A673 (cell line): ENCODE measurements around the gene CDC42EP5. TPM values are rescaled to one million over a fixed set of nuclear protein-coding genes. Genes with fewer than 3 reads are reported as not detected.

Experiments
- BruUV-seq: library from RNA; stranded (reverse); fragments of 400-500 nt; replicated peaks from 2 replicates; lab custom pipeline; 2021; lab: Mats Ljungman, UMichigan
- CTCF ChIA-PET: fragments of 300-600 bp; sonication (Branson Sonifier 250); formaldehyde crosslinking; loops from one replicate; lab custom pipeline; 2022; ENCODE audit warnings: antibody characterized with exemption; lab: Charles Lee
- POLR2A ChIA-PET: fragments of 300-600 bp; sonication (Branson Sonifier 250); formaldehyde crosslinking; loops from one replicate; lab custom pipeline; 2022; ENCODE audit warnings: antibody characterized with exemption; ENCODE audit not compliant: low non-redundant PET; lab: Charles Lee
- DNase-seq: peaks from one replicate; pipeline ENCODE4 v3.0.0-alpha.2; 2015; ENCODE audit warnings: low spot score
- H3K27ac ChIP-seq: fragments of 200-600 bp; sonication (generic); 2 replicates; pipeline ENCODE4 v1.5.1; 2016; ENCODE audit warnings: mixed run types, low read depth, mild to moderate bottlenecking, mixed read lengths, antibody characterized with exemption, low read length; ENCODE audit not compliant: poor library complexity, severe bottlenecking
- H3K27me3 ChIP-seq: fragments of 200-600 bp; sonication (generic); replicated peaks from 2 replicates; pipeline ENCODE4 v1.6.1; 2017; ENCODE audit warnings: mixed run types, low read depth, mild to moderate bottlenecking, mixed read lengths, antibody characterized with exemption, low read length; ENCODE audit not compliant: insufficient read depth, poor library complexity
- H3K36me3 ChIP-seq: fragments of 200-600 bp; sonication (generic); 2 replicates; pipeline ENCODE4 v1.6.1; 2016; ENCODE audit warnings: mixed run types, mild to moderate bottlenecking, mixed read lengths, antibody characterized with exemption, low read length; ENCODE audit not compliant: insufficient read depth, poor library complexity, severe bottlenecking
- H3K4me1 ChIP-seq: fragments of 200-600 bp; sonication (generic); 2 replicates; pipeline ENCODE4 v1.6.1; 2017; ENCODE audit warnings: mixed run types, mild to moderate bottlenecking, mixed read lengths, antibody characterized with exemption, low read length; ENCODE audit not compliant: insufficient read depth, poor library complexity, severe bottlenecking
- H3K4me3 ChIP-seq: fragments of 200-600 bp; sonication (generic); 2 replicates; pipeline ENCODE4 v1.5.1; 2016; ENCODE audit warnings: low read depth, mixed run types, mild to moderate bottlenecking, mixed read lengths, low read length; ENCODE audit not compliant: poor library complexity, severe bottlenecking
- H3K9me3 ChIP-seq: fragments of 200-600 bp; sonication (generic); 2 replicates; pipeline ENCODE4 v1.6.1; 2016; ENCODE audit warnings: mixed run types, low read depth, mild to moderate bottlenecking, mixed read lengths, antibody characterized with exemption, low read length; ENCODE audit not compliant: poor library complexity, severe bottlenecking
- EZH2 ChIP-seq: fragments of 200-600 bp; sonication (generic); IDR thresholded peaks from 2 replicates; pipeline ENCODE4 v1.6.1; 2017; ENCODE audit warnings: borderline replicate concordance, low read depth, mild to moderate bottlenecking, mixed read lengths, antibody characterized with exemption, low read length; ENCODE audit not compliant: poor library complexity, severe bottlenecking
- intact Hi-C: fragments of 100-400 bp; cut with micrococcal nuclease; formaldehyde crosslinking; loops from one replicate; pipeline ENCODE4 v1.10.0; 2022; ENCODE audit not compliant: unreplicated experiment
- total RNA-seq: library from RNA; stranded (reverse); gene quantifications from 2 replicates; pipeline ENCODE4 v1.2.3, GENCODE V29; 2021
- TF ChIP-seq, protein P1 (sequence below): fragments of 300-800, 200-600 bp; sonication (generic); conservative IDR thresholded peaks from 2 replicates; pipeline ENCODE4 v1.5.1; 2017; ENCODE audit warnings: low read depth, mild to moderate bottlenecking, antibody characterized with exemption, low read length, moderate library complexity, mixed read lengths

Gene CDC42EP5
- total RNA-seq, 1 experiment from 2014 or later = 111 TPM

DNA sequence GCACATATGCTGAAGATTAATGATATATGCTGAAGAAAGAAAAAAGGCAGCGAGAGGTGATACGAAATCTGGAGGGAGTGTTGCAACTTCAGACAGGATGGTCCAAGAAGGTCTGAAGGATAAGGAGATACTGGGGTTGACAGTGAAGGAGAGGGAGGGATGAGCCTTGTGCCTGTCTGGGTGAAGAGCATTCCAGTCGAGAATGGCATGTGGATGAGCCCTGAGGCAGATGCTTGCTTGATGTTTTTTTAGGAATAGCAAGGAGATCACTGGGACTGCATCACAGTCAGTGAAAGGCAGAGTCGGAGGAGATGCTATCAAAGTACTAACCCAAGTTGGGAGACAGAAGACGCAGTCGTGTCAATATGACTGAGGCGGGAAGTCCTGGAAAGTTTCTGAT, 16.2 kb upstream of the CDC42EP5 start:
- Histone ChIP-seq H3K9me3 (no peaks in the 10 kb centered on the region), H3K36me3 (no peaks in the 10 kb centered on the region), H3K4me3 (no peak overlapping the region), H3K27me3 (peaks cover 39% of the 10 kb centered on the region), H3K27ac (no peak overlapping the region), H3K4me1 (no peaks in the 10 kb centered on the region)
- no peak for DNase-seq
- intact Hi-C loops = no loop called here
- ChIA-PET POLR2A (no interaction called here), CTCF (no interaction called here)
- BruUV-seq = no TSS peak
- no peak for TF ChIP-seq EZH2
- TF ChIP-seq, protein P1, sequence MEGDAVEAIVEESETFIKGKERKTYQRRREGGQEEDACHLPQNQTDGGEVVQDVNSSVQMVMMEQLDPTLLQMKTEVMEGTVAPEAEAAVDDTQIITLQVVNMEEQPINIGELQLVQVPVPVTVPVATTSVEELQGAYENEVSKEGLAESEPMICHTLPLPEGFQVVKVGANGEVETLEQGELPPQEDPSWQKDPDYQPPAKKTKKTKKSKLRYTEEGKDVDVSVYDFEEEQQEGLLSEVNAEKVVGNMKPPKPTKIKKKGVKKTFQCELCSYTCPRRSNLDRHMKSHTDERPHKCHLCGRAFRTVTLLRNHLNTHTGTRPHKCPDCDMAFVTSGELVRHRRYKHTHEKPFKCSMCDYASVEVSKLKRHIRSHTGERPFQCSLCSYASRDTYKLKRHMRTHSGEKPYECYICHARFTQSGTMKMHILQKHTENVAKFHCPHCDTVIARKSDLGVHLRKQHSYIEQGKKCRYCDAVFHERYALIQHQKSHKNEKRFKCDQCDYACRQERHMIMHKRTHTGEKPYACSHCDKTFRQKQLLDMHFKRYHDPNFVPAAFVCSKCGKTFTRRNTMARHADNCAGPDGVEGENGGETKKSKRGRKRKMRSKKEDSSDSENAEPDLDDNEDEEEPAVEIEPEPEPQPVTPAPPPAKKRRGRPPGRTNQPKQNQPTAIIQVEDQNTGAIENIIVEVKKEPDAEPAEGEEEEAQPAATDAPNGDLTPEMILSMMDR = no peak

GRCh38 chr19:54485851-54486250, 12.8 kb upstream of the CDC42EP5 start:
- intact Hi-C loops = no loop called here

DNA sequence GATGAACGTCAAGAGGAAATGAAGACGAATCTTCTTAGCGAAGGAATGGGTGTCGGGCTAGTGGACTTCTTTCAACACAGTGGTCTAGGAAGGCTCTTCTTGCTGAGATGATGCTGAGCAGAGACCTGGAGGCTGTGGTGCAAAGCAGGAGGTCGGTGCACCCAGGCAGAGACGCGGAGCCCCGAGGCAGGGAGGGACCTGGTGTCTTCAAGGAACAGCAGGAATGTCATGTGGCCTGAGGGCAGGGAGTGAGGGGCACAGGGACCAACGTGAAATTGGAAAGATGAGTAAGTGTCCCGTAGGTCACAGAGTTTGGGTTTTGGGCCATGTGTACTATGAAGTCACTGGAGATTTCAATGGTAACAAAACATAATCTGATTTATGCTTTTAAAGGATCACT, 11.4 kb upstream of the CDC42EP5 start:
- CTCF ChIA-PET = no interaction called here
- Histone ChIP-seq H3K9me3 (no peaks in the 10 kb centered on the region), H3K4me3 (no peak overlapping the region), H3K36me3 (no peaks in the 10 kb centered on the region), H3K4me1 (no peaks in the 10 kb centered on the region), H3K27ac (no peak overlapping the region), H3K27me3 (peaks cover 14% of the 10 kb centered on the region)
- no peak for DNase-seq
- POLR2A ChIA-PET = interaction anchor here (0.7 kb wide), 1 partner anchor 53 kb away, joined by 20 read pairs; no protein-coding TSS in a partner anchor
- intact Hi-C loops = loop anchor here (5.0 kb wide), 1 partner anchor 193 kb away; no protein-coding TSS in a partner anchor
- BruUV-seq = no TSS peak
- TF ChIP-seq, protein P1 = no peak
- TF ChIP-seq EZH2 = no peak

More at GRCh38 chr19:54485851-54486250, 12.8 kb upstream of the CDC42EP5 start:
- H3K4me3 ChIP-seq = no peak overlapping the region
- H3K27me3 ChIP-seq = peaks cover 28% of the 10 kb centered on the region
- H3K9me3 ChIP-seq = no peaks in the 10 kb centered on the region
- no peak for DNase-seq
- no peak for TF ChIP-seq EZH2
- TF ChIP-seq, protein P1 = no peak
- no TSS peak for BruUV-seq
- no peaks in the 10 kb centered on the region for H3K36me3 ChIP-seq
- H3K4me1 ChIP-seq = no peaks in the 10 kb centered on the region
- ChIA-PET POLR2A (no interaction called here), CTCF (no interaction called here)
- no peak overlapping the region for H3K27ac ChIP-seq
